Raji (cell line): ENCODE data around the gene ICE2.

Source experiments
- POLR2A ChIP-seq: IDR thresholded peaks from 2 replicates; pipeline ENCODE4 v1.6.1; 2011; ENCODE audit warnings: low read depth, low read length, control low read depth; ENCODE audit not compliant: insufficient read depth

Gene ICE2

DNA sequence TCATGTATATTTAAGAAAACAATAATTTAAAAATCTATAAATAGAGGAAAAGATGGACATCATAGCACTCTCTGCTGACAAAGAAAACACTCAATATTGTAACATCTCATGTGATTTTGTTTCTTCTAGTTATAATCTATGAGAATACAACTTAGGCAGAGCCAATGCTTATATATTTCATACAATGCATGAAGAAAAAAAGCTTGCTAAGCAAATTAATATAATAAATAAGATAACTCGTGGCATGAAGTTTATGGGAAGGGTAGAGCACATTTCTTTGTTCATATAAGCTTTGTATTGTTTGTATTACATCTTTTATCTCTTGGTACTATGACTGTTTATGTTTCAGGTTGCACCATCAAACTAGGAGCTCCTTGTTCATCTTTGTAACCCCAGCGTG is 73.5 kb downstream of the ICE2 start:
- no peak for TF ChIP-seq POLR2A

- no peak for TF ChIP-seq POLR2A
Observed at GRCh38 chr15:60400944-60401343, 78.0 kb downstream of the ICE2 start.

DNA sequence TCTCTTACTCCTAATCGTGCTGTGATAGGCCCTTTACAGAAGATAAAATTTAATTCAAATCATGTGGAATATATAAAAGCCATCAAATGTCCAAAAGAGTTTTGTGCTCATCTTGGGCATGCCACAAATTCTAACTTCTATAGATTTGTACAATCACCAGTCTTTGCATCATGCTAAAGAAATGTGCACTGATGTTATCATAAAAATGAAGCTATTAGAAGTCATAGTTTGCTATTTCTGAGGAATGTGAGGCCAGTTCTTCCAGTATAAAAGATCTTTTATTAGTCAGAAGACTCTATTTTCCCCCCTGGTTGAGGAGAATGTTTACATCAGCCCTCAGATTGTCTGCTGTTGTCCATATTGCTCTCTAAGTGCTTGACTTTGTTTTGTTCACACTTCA is 79.0 kb downstream of the ICE2 start:
- no peak for TF ChIP-seq POLR2A

DNA sequence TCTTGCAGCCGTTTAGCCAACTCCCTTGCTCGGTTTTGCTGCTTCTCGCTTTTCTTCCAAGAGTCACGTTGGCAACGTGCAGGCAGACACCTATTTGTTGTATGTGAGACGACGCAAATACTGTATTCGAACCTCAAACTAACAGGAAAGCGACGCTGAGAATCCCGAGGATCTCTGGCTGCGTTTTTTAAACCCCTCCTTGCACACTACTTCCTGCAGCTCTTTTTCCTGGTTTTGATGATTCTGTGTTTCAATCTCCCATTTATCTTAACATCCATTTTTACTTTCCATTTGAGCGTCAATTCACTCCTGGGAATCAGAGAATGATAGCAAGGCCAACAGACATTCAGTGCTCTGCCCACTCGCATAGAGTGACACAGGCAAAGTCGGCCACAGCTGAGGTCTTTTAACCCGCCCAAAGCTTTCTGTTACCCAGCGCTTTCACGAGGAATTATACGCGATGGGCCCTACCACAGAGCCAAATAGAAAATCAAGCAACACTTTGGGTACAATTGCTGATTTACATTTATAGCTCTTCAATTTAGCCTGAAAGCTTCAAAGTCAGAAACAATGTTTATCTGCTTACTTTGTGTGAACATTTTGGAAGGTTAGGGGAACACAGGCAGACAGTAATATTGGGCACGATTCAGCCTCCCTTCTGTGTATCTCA is 79.6 kb downstream of the ICE2 start:
- TF ChIP-seq POLR2A: no peak

DNA sequence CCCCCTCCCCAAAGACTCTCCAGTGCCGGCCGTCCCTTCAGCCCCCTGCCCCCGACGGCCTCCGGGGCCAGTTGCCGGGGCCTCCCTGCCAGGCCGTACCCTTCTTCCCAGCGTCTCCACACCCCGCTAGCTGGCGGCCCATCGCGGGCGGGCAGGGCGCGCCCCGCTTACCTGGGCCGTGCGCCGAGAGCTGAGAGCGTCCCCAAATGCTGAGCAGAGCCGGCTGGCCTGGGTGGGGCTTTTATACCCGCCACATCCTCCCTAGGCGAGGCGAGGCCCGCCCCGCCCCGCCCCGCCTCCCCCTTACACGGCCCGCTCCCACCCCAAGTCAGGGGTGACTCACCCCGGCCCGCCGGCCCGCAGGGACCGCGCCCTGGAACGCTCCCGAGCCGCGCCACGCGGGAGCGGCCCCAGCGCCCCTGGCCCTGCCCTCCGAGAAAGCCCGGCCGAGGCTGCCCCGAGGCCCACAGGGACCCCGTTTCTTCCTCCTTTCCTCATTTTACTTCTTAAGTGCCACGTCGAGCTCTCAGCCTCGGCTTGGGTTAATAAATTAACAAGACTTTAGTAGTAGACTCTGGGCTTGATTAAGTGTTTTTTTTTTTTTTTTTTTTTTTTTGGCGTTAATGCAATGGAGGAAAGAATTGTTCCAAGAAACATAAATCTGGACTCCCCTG is 81.0 kb downstream of the ICE2 start, which contains the start of gene ANXA2:
ANXA2 (minus strand) TSS at position 215 of the 674 bp plus-strand sequence. CDS start 11,911 bp downstream, outside the sequence.
- TF ChIP-seq POLR2A: 0 out of 2 replicates have a peak, but pooled peaks have one; percentile 31

DNA sequence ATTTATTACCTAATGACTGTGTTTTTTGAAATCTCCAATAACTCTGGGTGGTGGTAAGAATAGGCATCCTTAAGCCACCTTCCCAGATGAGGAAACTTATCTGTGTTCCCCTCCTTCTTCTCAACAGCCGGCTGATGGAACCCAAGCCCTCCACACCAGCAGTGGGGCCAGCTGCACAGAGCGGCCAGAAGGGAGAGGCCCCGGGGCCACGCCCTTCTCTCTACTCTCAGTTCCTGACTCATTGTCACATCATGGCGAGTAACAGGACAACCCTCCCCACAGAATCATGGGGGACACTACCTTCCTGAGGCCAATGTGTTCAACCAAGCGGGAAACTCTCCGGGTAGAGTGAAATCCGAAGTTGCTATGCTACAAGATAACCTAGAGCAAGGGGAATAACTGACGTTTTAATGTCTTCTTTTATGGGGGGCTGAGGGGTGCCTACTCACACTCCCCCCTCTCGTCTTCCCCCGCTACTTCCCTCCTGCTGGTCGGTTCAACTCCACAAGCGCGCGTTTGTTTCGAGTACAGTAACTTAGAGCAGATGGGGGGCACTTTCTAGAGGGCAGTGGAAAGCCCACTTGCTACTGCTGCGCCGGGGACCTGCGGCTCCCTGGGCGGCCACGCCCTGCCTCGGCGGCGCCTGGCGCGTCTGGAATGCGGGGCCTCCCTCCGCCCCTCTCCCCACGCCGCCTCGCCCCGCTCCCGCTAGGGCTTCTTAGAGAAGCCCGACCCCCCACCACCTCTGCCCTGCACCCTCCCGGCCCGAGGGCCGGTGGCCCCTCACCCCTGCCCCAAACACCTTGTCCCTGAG is 81.8 kb downstream of the ICE2 start:
- TF ChIP-seq POLR2A: peak; percentile 24; the same call in 1 of the 2 replicates

GRCh38 chr15:60396560-60396957 is 82.4 kb downstream of the ICE2 start:
- TF ChIP-seq POLR2A: no peak

DNA sequence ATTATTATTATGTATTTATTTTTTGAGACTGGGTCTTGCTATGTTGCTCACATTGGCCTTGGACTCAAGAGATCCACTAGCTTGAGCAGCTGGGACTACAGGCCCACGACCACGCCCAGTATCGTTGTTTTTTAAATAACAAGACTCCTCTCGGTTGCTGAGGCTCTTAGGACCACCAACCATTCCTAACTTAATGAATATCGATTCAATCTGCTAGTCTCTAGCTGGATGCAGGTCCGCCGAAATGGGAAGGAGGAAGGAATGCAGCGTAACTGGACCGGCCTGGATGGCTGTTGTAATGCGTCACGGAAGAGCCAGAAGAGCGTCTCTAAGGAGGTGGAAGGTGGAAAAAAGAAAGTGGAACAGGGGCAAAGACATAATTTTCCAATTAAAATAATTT is 82.8 kb downstream of the ICE2 start:
- no peak for TF ChIP-seq POLR2A

GRCh38 chr15:60395276-60396011 is 83.5 kb downstream of the ICE2 start:
- no peak for TF ChIP-seq POLR2A

- no peak for TF ChIP-seq POLR2A
Observed at GRCh38 chr15:60394689-60395097, 84.2 kb downstream of the ICE2 start.

DNA sequence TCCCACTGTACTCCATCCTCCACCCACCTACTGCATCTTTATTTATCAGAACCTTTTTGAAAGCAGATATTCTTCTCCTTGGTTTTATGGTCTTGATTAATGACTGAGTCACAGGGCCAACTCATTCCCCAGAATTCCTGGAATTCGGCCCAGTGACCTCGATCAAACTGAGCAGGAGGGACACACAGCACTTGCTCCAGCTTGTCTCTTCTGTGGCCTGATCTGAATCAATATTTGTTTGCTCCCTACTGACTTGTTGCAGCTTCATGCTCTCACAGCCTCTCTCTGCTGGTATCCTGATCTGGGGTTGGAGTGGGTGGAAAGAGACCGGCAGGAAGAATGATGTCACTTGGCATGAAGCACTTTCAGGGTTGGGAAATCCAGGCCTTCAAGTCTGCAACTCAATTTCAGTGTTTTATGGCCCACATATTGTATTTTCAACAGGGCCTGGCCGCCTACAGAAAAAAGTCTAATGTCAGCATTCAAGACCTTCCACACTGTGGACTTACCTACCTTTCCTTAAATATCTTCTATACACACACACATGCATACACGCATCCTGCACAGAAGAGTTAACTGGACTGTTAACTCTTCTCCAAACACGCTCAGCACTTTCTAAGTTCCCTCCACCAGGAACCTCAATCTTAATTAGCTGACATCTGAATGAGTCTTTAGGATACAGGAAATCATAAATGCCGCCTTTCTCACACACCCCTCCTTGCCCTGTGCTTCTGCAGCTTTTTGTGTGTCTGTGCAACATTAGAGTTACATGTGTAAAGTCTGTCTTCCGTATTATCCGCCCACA is 85.8 kb downstream of the ICE2 start:
- no peak for TF ChIP-seq POLR2A

DNA sequence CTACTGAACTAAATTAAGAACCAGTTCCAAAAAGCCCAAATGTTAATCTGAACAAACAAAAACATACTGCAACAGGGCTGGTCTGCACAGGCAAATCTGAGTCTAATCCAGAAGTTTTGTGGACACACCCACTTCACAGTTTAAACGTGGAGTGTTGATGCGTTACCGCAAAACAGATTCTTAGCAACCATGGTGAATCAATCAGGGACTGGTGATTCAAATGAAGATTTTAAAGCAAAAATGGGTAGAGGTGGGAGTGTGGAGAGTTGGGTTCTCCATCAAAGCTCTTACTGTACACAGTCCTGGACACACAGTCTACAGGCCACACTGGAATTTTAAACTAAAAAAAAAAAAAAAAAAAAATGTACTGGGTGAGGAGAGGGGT is 86.3 kb downstream of the ICE2 start:
- no peak for TF ChIP-seq POLR2A

- no peak for TF ChIP-seq POLR2A
Observed at GRCh38 chr15:60391722-60392315, 87.1 kb downstream of the ICE2 start.
